SK-N-MC (cell line): ENCODE results near the gene HK2.
"Not testable (repeated sequence)": the region's sequence is repeated elsewhere in the genome, so short reads cannot be mapped to it uniquely, and the experiment has no call there.

Experiments used
- DNase-seq: peaks from one replicate; pipeline ENCODE4 v3.0.0-alpha.2; 2011; ENCODE audit warnings: low read depth, low spot score
- H3K27ac ChIP-seq: fragments of 200-600 bp; sonication (generic); 2 replicates; pipeline ENCODE4 v1.5.1; 2016; ENCODE audit warnings: mixed run types
- H3K36me3 ChIP-seq: fragments of 200-600 bp; sonication (generic); 2 replicates; pipeline ENCODE4 v1.6.1; 2017; ENCODE audit warnings: antibody characterized with exemption, low read length, mixed read lengths; ENCODE audit not compliant: insufficient read depth
- H3K4me3 ChIP-seq: fragments of 200-600 bp; sonication (generic); 2 replicates; pipeline ENCODE4 v1.5.1; 2016
- H3K9ac ChIP-seq: fragments of 200-600 bp; sonication (generic); 2 replicates; pipeline ENCODE4 v1.8.0; 2017; ENCODE audit warnings: mixed run types, mixed read lengths; ENCODE audit not compliant: insufficient read length
- H3K9me3 ChIP-seq: fragments of 200-600 bp; sonication (generic); 2 replicates; pipeline ENCODE4 v1.6.1; 2017; ENCODE audit warnings: low read depth, mild to moderate bottlenecking, antibody characterized with exemption, low read length, moderate library complexity, mixed read lengths
- EZH2 ChIP-seq: fragments of 200-600 bp; sonication (generic); IDR thresholded peaks from one replicate; pipeline ENCODE4 v1.6.1; 2017; ENCODE audit warnings: antibody characterized with exemption
- FOXP2 ChIP-seq: optimal IDR thresholded peaks from 2 replicates; pipeline ENCODE3; 2011; ENCODE audit warnings: mild to moderate bottlenecking, moderate library complexity; ENCODE audit not compliant: insufficient read depth; ENCODE audit errors: extremely low read length, control extremely low read depth
- POLR2AphosphoS5 ChIP-seq: IDR thresholded peaks from 2 replicates; pipeline ENCODE4 v1.6.1; 2012; ENCODE audit warnings: mild to moderate bottlenecking, low read depth, low read length, borderline replicate concordance

The HK2 gene

GRCh38 chr2:74884866-74885265 is 50.9 kb downstream of the HK2 start:
- H3K9me3 ChIP-seq: no peaks in the 10 kb centered on the region
- H3K4me3 ChIP-seq: no peak overlapping the region
- peaks cover 83% of the 10 kb centered on the region for H3K36me3 ChIP-seq
- no peak overlapping the region for H3K27ac ChIP-seq
- TF ChIP-seq POLR2AphosphoS5 (no peak), EZH2 (no peak), FOXP2 (no peak)
- H3K9ac ChIP-seq: no peak overlapping the region
- DNase-seq: no peak

- Histone ChIP-seq H3K36me3 (peaks cover 82% of the 10 kb centered on the region), H3K9me3 (no peaks in the 10 kb centered on the region), H3K9ac (no peak overlapping the region), H3K4me3 (no peak overlapping the region), H3K27ac (no peak overlapping the region)
- DNase-seq: no peak
- no peak for TF ChIP-seq FOXP2
- TF ChIP-seq EZH2: no peak
- no peak for TF ChIP-seq POLR2AphosphoS5
Measured at GRCh38 chr2:74886251-74886650, 52.3 kb downstream of the HK2 start.

DNA sequence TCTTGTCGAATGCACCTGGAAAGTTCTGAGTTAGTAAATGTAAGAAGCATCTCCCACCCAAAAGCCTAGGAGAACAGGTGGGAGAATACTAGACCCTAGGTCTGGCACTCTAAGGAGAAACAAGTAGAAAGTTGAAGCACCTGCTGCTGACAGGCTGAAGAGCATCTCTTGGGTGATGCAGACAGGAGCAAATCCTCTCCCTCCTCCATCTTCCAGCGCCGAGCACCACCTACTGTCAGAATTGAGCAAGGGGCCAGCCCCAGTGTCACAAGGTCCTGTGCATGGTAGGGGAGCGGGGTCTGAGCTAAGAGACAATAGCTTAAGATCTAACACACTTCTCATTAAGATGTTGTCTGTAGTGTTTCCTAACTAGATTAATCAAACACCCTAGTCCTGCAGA is 52.9 kb downstream of the HK2 start:
- Histone ChIP-seq H3K27ac (no peak overlapping the region), H3K36me3 (peaks cover 79% of the 10 kb centered on the region), H3K9me3 (no peaks in the 10 kb centered on the region), H3K9ac (no peak overlapping the region), H3K4me3 (no peak overlapping the region)
- no peak for DNase-seq
- TF ChIP-seq POLR2AphosphoS5 (no peak), FOXP2 (no peak), EZH2 (no peak)

- no peak for DNase-seq
- no peak overlapping the region for H3K4me3 ChIP-seq
- no peak overlapping the region for H3K9ac ChIP-seq
- H3K36me3 ChIP-seq: peaks cover 83% of the 10 kb centered on the region
- H3K27ac ChIP-seq: no peak overlapping the region
- no peak for TF ChIP-seq EZH2
- H3K9me3 ChIP-seq: no peaks in the 10 kb centered on the region
Measured at GRCh38 chr2:74887445-74887951, 53.6 kb downstream of the HK2 start.

DNA sequence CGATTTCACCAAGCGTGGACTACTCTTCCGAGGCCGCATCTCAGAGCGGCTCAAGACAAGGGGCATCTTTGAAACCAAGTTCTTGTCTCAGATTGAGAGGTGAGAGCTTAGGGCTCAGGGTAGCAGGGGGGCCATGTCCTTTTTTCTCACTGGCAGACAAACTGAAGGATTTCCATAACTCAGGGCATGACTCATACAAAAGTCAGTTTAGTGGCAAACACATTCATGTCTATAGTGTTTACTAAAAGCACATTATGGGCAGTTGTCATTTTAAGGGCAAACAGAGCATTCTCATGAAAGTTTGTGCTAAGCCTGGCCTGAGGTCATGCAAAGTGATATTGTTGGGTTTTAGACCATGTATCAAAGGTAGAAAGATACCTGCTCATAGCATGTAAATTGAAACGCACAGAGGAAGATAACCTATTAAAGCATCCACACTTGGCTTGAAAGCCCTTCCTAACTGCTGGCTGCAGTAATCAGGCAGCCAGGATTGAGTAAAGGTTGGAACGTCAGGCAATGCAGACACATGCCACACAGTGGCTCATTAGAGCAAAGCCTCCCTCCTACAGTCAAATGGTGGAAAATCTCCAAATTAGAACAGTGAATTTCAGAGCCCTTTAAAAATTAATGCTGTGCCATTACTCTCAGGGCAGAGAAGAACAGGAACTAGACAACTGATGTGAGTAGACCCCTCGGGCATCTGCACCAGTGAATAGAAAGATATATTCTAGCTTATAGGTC is 54.2 kb downstream of the HK2 start:
- Histone ChIP-seq H3K27ac (no peak overlapping the region), H3K9me3 (no peaks in the 10 kb centered on the region), H3K4me3 (no peak overlapping the region), H3K9ac (no peak overlapping the region), H3K36me3 (peaks cover 78% of the 10 kb centered on the region)
- no peak for TF ChIP-seq EZH2
- TF ChIP-seq POLR2AphosphoS5: no peak
- TF ChIP-seq FOXP2: no peak
- no peak for DNase-seq

DNA sequence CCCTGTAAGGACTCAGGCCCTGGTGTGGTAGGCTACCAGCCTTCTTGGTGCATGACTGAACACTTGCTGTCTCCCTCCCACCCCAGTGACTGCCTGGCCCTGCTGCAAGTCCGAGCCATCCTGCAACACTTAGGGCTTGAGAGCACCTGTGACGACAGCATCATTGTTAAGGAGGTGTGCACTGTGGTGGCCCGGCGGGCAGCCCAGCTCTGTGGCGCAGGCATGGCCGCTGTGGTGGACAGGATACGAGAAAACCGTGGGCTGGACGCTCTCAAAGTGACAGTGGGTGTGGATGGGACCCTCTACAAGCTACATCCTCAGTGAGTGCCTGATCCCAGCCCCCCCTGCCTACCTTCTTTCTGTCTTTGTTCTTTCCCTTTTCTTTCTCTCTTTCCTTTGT is 55.2 kb downstream of the HK2 start:
- H3K36me3 ChIP-seq: peaks cover 72% of the 10 kb centered on the region
- no peak for TF ChIP-seq POLR2AphosphoS5
- no peak for TF ChIP-seq EZH2
- TF ChIP-seq FOXP2: no peak
- no peak overlapping the region for H3K4me3 ChIP-seq
- no peaks in the 10 kb centered on the region for H3K9me3 ChIP-seq
- no peak overlapping the region for H3K27ac ChIP-seq
- no peak for DNase-seq
- H3K9ac ChIP-seq: no peak overlapping the region

DNA sequence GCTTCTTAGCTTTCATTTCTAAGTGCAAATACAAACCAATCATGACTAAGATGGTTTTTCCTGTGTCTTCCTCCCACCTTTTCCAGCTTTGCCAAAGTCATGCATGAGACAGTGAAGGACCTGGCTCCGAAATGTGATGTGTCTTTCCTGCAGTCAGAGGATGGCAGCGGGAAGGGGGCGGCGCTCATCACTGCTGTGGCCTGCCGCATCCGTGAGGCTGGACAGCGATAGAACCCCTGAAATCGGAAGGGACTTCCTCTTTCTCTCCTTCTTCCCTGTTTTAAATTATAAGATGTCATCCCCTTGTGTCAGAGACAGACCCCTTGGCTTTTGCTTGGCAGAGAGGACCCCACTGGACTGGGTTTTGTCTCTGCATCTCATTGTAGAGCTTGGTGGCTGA is 56.8 kb downstream of the HK2 start:
- Histone ChIP-seq H3K4me3 (no peak overlapping the region), H3K27ac (no peak overlapping the region), H3K9me3 (no peaks in the 10 kb centered on the region), H3K36me3 (peaks cover 57% of the 10 kb centered on the region), H3K9ac (no peak overlapping the region)
- TF ChIP-seq FOXP2 (no peak), EZH2 (no peak), POLR2AphosphoS5 (no peak)
- DNase-seq: no peak

- H3K4me3 ChIP-seq: no peak overlapping the region
- no peak overlapping the region for H3K27ac ChIP-seq
- TF ChIP-seq POLR2AphosphoS5 (no peak), FOXP2 (no peak), EZH2 (no peak)
- no peaks in the 10 kb centered on the region for H3K9me3 ChIP-seq
- no peak for DNase-seq
- peaks cover 52% of the 10 kb centered on the region for H3K36me3 ChIP-seq
- no peak overlapping the region for H3K9ac ChIP-seq
Measured at GRCh38 chr2:74891136-74891764, 57.3 kb downstream of the HK2 start.

DNA sequence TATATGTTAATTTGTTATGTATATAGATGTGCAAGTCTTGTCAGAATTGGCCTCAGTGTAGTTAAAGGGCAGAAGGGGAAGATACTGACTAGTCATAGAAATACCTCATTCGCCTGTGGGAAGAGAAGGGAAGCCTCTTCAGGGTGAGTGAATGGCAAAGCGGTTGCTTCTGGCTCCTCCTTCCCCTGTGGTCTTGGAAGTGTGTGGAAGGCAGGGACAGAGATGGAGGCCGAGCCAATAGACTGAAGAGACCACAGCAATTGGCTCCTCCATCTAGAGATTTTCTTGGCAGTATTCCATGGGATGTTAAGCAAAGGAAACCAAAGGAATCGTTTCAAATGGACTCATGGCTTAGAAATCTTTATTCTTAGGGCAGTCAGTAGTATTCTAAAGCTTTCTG is 57.9 kb downstream of the HK2 start:
- H3K4me3 ChIP-seq, H3K27ac ChIP-seq, DNase-seq, H3K9me3 ChIP-seq, H3K9ac ChIP-seq: not testable (repeated sequence)
- peaks cover 50% of the 10 kb centered on the region for H3K36me3 ChIP-seq
